HG03039 (cell line): ENCODE results near the gene ALX3.
"Not testable (repeated sequence)": the region's sequence is repeated elsewhere in the genome, so short reads cannot be mapped to it uniquely, and the experiment has no call there.

Source experiments
- ATAC-seq: cut with Tn5 transposase; IDR thresholded peaks from one replicate; pipeline ENCODE4 v1.9.1; 2021; ENCODE audit warnings: mild to moderate bottlenecking, moderate library complexity; ENCODE audit not compliant: unreplicated experiment

The ALX3 gene

GRCh38 chr1:110089561-110090275, 19.2 kb upstream of the ALX3 start:
- no peak for ATAC-seq

GRCh38 chr1:110088739-110089316, 18.4 kb upstream of the ALX3 start:
- no peak for ATAC-seq

GRCh38 chr1:110087812-110088738, 17.6 kb upstream of the ALX3 start:
- no peak for ATAC-seq

GRCh38 chr1:110086961-110087360, 16.5 kb upstream of the ALX3 start:
- ATAC-seq, result no peak

- no peak for ATAC-seq
These were observed 15.2 kb upstream of the ALX3 start for GRCh38 chr1:110085671-110086070.

GRCh38 chr1:110084227-110085078, 14.0 kb upstream of the ALX3 start:
- no peak for ATAC-seq

GRCh38 chr1:110083866-110084226, 13.4 kb upstream of the ALX3 start:
- no peak for ATAC-seq

- no peak for ATAC-seq
These were observed 12.8 kb upstream of the ALX3 start for GRCh38 chr1:110083061-110083865.

- no peak for ATAC-seq
These were observed 12.0 kb upstream of the ALX3 start for GRCh38 chr1:110082477-110082876.

GRCh38 chr1:110081061-110081460, 10.6 kb upstream of the ALX3 start:
- ATAC-seq, result no peak

GRCh38 chr1:110079995-110080394, 9.5 kb upstream of the ALX3 start:
- ATAC-seq, result not testable (repeated sequence)

GRCh38 chr1:110076789-110077500, 6.5 kb upstream of the ALX3 start:
- no peak for ATAC-seq

- ATAC-seq, result no peak
These were observed 3.7 kb upstream of the ALX3 start for GRCh38 chr1:110074166-110074565.

GRCh38 chr1:110070282-110070669, 196 bp downstream of the ALX3 start:
- ATAC-seq, result no peak

GRCh38 chr1:110069404-110070281, 829 bp downstream of the ALX3 start:
- no peak for ATAC-seq

- ATAC-seq, result no peak
These were observed 1.6 kb downstream of the ALX3 start for GRCh38 chr1:110068646-110069403.

- no peak for ATAC-seq
These were observed 2.4 kb downstream of the ALX3 start for GRCh38 chr1:110067893-110068645.
